Stimulated activated CD8-positive, alpha-beta memory T cell treated with anti-CD3 and anti-CD28 coated beads, Interleukin-15, amount 100 ng/mL, for 4 hours (primary cell): ENCODE measurements around the gene CENPN.

ENCODE experiments used
- DNase-seq, 2 donors: peaks; one replicate each; pipeline ENCODE4 v3.0.0-alpha.2; 2020; ENCODE audit warnings: low read depth in 2 of 2

The CENPN gene

GRCh38 chr16:81029930-81030604 is 23.1 kb downstream of the CENPN start:
- no peak for DNase-seq

GRCh38 chr16:81035398-81035974 is 28.5 kb downstream of the CENPN start, which contains the start of gene ATMIN:
Gene ATMIN, plus strand, starts transcription at chr16:81035842. Its CDS starts 29 bp downstream, at chr16:81035871.
- peak; percentile 65 to 77 for DNase-seq

- no peak for DNase-seq
These were observed 29.1 kb downstream of the CENPN start for GRCh38 chr16:81035975-81036750.

- DNase-seq, result no peak
These were observed 29.8 kb downstream of the CENPN start for GRCh38 chr16:81036751-81037350.

GRCh38 chr16:81040131-81040530 is 33.1 kb downstream of the CENPN start:
- DNase-seq, result no peak

- DNase-seq, result no peak
These were observed 33.8 kb downstream of the CENPN start for GRCh38 chr16:81040842-81041241.

- DNase-seq, result no peak
These were observed 34.7 kb downstream of the CENPN start for GRCh38 chr16:81041696-81042095.

- DNase-seq, result no peak
These were observed 35.8 kb downstream of the CENPN start for GRCh38 chr16:81042821-81043220.

GRCh38 chr16:81053761-81054160 is 46.7 kb downstream of the CENPN start:
- DNase-seq, result no peak

GRCh38 chr16:81060576-81061306 is 53.7 kb downstream of the CENPN start:
- DNase-seq, result no peak

- DNase-seq, result no peak
These were observed 54.3 kb downstream of the CENPN start for GRCh38 chr16:81061307-81061640.

- DNase-seq, result no peak
These were observed 55.0 kb downstream of the CENPN start for GRCh38 chr16:81061871-81062608.

- no peak for DNase-seq
These were observed 59.7 kb downstream of the CENPN start for GRCh38 chr16:81066681-81067080.

- DNase-seq, result no peak
These were observed 60.2 kb downstream of the CENPN start for GRCh38 chr16:81067166-81067565.

- no peak for DNase-seq
These were observed 62.0 kb downstream of the CENPN start for GRCh38 chr16:81069063-81069462.

- DNase-seq, result no peak
These were observed 64.0 kb downstream of the CENPN start for GRCh38 chr16:81070979-81071378.

GRCh38 chr16:81071805-81072204 is 64.8 kb downstream of the CENPN start:
- DNase-seq, result no peak

- no peak for DNase-seq
These were observed 66.7 kb downstream of the CENPN start for GRCh38 chr16:81073560-81074330.

- DNase-seq, result peak; percentile 76 to 86
These were observed 69.6 kb downstream of the CENPN start for GRCh38 chr16:81076566-81077075.
